Endothelial cell (in vitro differentiated cells): ENCODE data around the gene DPYD. TPM values are rescaled to one million over a fixed set of nuclear protein-coding genes. Genes with fewer than 3 reads are reported as not detected.
"Not testable (repeated sequence)": the region's sequence is repeated elsewhere in the genome, so short reads cannot be mapped to it uniquely, and the experiment has no call there.

Experiments
- DNase-seq: peaks from one replicate; pipeline ENCODE4 v3.0.0; 2021; ENCODE audit warnings: low spot score
- H3K27ac Mint-ChIP-seq: one replicate; pipeline ENCODE4 v1.8.0; 2021; ENCODE audit warnings: mixed read lengths, inconsistent platforms; ENCODE audit not compliant: unreplicated experiment
- H3K27me3 Mint-ChIP-seq: one replicate; pipeline ENCODE4 v1.8.0; 2021; ENCODE audit warnings: mild to moderate bottlenecking, moderate library complexity, mixed read lengths, inconsistent platforms; ENCODE audit not compliant: unreplicated experiment
- H3K36me3 Mint-ChIP-seq: one replicate; pipeline ENCODE4 v1.8.0; 2021; ENCODE audit warnings: mild to moderate bottlenecking, low read depth, mixed read lengths, inconsistent platforms; ENCODE audit not compliant: unreplicated experiment
- H3K4me1 Mint-ChIP-seq: one replicate; pipeline ENCODE4 v1.8.0; 2021; ENCODE audit warnings: mild to moderate bottlenecking, mixed read lengths, inconsistent platforms; ENCODE audit not compliant: unreplicated experiment
- H3K4me3 Mint-ChIP-seq: one replicate; pipeline ENCODE4 v1.8.0; 2021; ENCODE audit warnings: mild to moderate bottlenecking, mixed read lengths, inconsistent platforms; ENCODE audit not compliant: unreplicated experiment
- H3K9me3 Mint-ChIP-seq: one replicate; pipeline ENCODE4 v1.8.0; 2021; ENCODE audit warnings: mixed read lengths, inconsistent platforms; ENCODE audit not compliant: unreplicated experiment
- total RNA-seq: library from RNA; stranded (reverse); fragmentation: NEBNext Ultra II Directional; extraction: Animal tissue kit (Norgen Biotek cat#: 25700); gene quantifications from one replicate; pipeline ENCODE4 v1.2.1, GENCODE V29; 2021; ENCODE audit not compliant: unreplicated experiment
- TF ChIP-seq, protein P1 (sequence below): fragments of 200-600 bp; sonication (generic); IDR thresholded peaks from one replicate; pipeline ENCODE4 v1.5.0; 2021; ENCODE audit warnings: antibody characterized with exemption; ENCODE audit not compliant: unreplicated experiment

DPYD gene
- total RNA-seq, 1 donor from 2014 or later: 3.4 TPM

DNA sequence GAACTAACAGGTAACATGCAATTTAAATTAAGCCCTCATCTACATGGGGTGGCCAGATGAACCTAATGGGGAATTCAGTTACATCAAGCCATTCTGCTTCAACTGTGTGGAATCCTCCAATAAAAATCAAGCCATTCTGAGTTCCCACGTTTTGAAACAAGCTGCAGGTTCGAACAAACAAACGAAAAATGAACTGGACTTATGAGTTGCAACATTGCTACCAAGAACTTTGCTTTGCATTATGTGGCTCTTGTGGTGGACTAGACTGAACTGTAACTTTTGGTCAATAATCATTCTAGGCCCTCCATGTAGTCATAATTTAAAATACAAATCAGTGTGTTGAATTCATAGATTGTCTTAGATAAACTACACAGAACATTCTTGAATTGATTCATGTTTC lies 682.0 kb downstream of the DPYD start:
- no peaks in the 10 kb centered on the region for H3K36me3 Mint-ChIP-seq
- no peak for DNase-seq
- no peak overlapping the region for H3K4me3 Mint-ChIP-seq
- peaks cover 2% of the 10 kb centered on the region for H3K4me1 Mint-ChIP-seq
- TF ChIP-seq, protein P1, sequence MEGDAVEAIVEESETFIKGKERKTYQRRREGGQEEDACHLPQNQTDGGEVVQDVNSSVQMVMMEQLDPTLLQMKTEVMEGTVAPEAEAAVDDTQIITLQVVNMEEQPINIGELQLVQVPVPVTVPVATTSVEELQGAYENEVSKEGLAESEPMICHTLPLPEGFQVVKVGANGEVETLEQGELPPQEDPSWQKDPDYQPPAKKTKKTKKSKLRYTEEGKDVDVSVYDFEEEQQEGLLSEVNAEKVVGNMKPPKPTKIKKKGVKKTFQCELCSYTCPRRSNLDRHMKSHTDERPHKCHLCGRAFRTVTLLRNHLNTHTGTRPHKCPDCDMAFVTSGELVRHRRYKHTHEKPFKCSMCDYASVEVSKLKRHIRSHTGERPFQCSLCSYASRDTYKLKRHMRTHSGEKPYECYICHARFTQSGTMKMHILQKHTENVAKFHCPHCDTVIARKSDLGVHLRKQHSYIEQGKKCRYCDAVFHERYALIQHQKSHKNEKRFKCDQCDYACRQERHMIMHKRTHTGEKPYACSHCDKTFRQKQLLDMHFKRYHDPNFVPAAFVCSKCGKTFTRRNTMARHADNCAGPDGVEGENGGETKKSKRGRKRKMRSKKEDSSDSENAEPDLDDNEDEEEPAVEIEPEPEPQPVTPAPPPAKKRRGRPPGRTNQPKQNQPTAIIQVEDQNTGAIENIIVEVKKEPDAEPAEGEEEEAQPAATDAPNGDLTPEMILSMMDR: no peak
- no peaks in the 10 kb centered on the region for H3K9me3 Mint-ChIP-seq
- no peak overlapping the region for H3K27ac Mint-ChIP-seq
- H3K27me3 Mint-ChIP-seq: no peaks in the 10 kb centered on the region

DNA sequence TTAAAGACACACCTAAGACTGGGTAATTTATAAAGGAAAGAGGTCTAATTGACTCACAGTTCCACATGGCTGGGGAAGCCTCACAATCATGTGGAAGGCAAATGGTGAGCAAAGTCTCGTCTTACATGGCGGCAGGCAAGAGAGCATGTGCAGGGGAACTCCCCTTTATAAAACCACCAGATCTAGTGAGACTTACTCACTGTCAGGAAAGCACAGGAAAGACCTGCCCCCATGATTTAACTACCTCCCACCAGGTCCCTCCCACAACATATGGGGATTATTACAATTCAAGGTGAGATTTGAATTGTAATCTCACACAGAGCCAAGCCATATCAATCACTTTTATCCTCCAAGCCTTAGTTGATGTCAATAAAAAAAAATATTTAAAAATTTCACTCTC lies 689.5 kb downstream of the DPYD start:
- not testable (repeated sequence) for H3K27me3 Mint-ChIP-seq, H3K9me3 Mint-ChIP-seq, H3K27ac Mint-ChIP-seq, H3K4me1 Mint-ChIP-seq, H3K36me3 Mint-ChIP-seq, DNase-seq, H3K4me3 Mint-ChIP-seq

DNA sequence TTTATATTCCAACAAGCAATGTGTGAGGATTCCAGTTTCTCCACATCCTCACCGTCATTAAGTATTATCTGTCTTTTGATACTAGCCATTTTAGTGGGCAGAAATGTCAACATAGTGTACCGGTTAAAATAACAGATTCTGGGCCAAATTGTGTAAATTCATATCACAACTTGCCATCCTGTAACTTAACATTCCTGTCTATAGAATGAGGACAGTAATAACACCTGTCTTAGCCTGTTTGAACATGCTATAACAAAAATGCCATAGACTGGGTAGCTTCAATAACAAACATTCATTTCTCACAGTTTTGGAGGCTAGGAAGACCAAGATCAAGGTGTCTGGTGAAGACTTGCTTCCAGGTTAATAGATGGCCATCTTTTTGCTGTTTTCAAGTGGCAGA lies 708.2 kb downstream of the DPYD start:
- H3K27ac Mint-ChIP-seq: no peak overlapping the region
- peaks cover 7% of the 10 kb centered on the region for H3K4me1 Mint-ChIP-seq
- H3K36me3 Mint-ChIP-seq: no peaks in the 10 kb centered on the region
- no peaks in the 10 kb centered on the region for H3K9me3 Mint-ChIP-seq
- no peak overlapping the region for H3K4me3 Mint-ChIP-seq
- DNase-seq: no peak
- no peaks in the 10 kb centered on the region for H3K27me3 Mint-ChIP-seq
- TF ChIP-seq, protein P1: no peak

DNA sequence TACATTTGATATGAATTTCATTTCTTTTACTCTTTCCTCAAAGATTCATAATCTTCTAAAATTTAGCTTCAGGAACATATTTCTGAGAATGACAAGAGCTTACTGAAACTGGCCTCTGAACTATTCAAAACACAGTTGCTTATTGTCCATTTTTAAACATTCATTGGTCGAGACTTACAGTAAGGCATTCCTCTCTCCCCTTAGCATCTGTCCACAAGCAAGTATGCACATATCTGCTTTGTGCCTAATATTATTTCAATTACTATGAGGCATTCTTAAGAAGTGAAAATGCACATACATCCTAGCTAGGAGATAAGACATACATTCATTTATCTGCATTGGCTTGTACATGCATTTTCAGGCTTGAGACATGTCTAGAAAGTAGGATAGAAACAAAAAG lies 710.5 kb downstream of the DPYD start:
- no peaks in the 10 kb centered on the region for H3K9me3 Mint-ChIP-seq
- TF ChIP-seq, protein P1: no peak
- no peaks in the 10 kb centered on the region for H3K27me3 Mint-ChIP-seq
- H3K4me1 Mint-ChIP-seq: peaks cover 7% of the 10 kb centered on the region
- no peak overlapping the region for H3K27ac Mint-ChIP-seq
- DNase-seq: no peak
- no peak overlapping the region for H3K4me3 Mint-ChIP-seq
- no peaks in the 10 kb centered on the region for H3K36me3 Mint-ChIP-seq

DNA sequence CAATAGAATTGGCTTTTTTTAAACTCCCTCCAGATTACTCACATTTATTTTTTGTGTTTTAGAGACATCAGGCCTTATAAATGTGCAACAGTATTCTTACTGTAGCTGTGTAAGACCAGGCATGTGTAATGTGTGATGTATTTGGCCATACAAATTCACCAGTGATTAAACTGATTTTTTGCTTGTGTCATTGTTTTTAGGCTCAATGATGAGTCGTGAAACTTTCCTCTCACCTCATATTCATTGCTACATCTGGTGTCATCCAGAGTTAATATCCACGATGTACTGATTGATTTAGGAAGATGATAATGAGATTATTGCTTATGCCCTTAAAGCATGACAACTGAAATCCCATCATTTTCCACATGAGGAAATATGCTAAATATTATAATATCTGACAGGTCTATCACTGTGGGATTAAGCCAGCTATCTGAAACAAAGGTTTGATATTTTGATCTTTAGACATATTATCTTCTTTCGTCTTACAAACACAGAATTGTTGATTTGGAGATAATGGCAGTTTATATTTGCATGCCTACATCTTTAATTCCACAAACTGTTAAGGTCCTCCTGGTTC lies 711.4 kb downstream of the DPYD start:
- no peak overlapping the region for H3K27ac Mint-ChIP-seq
- no peaks in the 10 kb centered on the region for H3K9me3 Mint-ChIP-seq
- no peak for DNase-seq
- no peak overlapping the region for H3K4me3 Mint-ChIP-seq
- no peaks in the 10 kb centered on the region for H3K27me3 Mint-ChIP-seq
- H3K4me1 Mint-ChIP-seq: peaks cover 7% of the 10 kb centered on the region
- TF ChIP-seq, protein P1: no peak
- no peaks in the 10 kb centered on the region for H3K36me3 Mint-ChIP-seq
